Measurements from ENCODE around the gene APRT.
"Not testable (repeated sequence)": the region's sequence is repeated elsewhere in the genome, so short reads cannot be mapped to it uniquely, and the experiment has no call there.

Gene APRT

DNA sequence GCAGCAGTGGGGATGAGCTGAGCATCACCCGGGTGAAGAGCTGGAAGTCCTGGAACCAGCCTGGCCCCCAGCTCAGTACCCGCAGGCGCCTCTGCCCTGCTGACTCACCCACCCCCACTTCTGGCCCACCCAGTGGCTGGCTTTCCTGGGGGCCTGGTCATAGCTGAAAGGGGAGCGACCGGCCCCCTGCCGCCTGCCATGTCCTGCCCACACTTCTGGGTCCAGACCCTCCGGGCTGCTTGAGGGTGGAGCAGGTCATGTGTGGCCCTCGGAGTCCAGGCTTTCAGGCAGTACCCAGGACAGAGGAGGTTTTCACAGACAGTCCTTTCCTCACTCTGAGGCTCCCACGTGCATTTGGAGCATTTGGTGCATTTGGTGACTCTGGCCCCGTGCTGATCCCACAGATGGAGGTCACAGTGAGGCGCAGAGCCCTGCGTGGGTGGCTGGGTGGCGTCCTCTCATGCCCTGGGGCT lies 19.6 kb downstream of the APRT start:
- peak overlapping the region; percentile 77 to 91 (median 88) for H3K4me2 ChIP-seq
- peak overlapping the region in 10 of 11 experiments; percentile 12 to 82 (median 72); a peak in 19 of 22 replicates for H3K27ac ChIP-seq
- H3K4me1 ChIP-seq: peaks cover 66 to 96% (median 89%) of the 10 kb centered on the region in 10 experiments
- TF ChIP-seq Cebpa-rat (IDR thresholded peaks at IDR 0.05): no peak
- H3K36me3 ChIP-seq: no peaks in the 10 kb centered on the region
- H3K4me3 ChIP-seq: peak overlapping the region in 2 of 10 experiments; percentile 7 to 49; a peak in 3 of 20 replicates
- no peaks in the 10 kb centered on the region for H4K20me1 ChIP-seq
- H3K9me3 ChIP-seq (replicated peaks in 1 of 11): no peaks in the 10 kb centered on the region
- H3K9ac ChIP-seq: peak overlapping the region in 10 of 11 experiments; percentile 11 to 69 (median 56); a peak in 16 of 22 replicates
- H3K27me3 ChIP-seq: no peaks in the 10 kb centered on the region

DNA sequence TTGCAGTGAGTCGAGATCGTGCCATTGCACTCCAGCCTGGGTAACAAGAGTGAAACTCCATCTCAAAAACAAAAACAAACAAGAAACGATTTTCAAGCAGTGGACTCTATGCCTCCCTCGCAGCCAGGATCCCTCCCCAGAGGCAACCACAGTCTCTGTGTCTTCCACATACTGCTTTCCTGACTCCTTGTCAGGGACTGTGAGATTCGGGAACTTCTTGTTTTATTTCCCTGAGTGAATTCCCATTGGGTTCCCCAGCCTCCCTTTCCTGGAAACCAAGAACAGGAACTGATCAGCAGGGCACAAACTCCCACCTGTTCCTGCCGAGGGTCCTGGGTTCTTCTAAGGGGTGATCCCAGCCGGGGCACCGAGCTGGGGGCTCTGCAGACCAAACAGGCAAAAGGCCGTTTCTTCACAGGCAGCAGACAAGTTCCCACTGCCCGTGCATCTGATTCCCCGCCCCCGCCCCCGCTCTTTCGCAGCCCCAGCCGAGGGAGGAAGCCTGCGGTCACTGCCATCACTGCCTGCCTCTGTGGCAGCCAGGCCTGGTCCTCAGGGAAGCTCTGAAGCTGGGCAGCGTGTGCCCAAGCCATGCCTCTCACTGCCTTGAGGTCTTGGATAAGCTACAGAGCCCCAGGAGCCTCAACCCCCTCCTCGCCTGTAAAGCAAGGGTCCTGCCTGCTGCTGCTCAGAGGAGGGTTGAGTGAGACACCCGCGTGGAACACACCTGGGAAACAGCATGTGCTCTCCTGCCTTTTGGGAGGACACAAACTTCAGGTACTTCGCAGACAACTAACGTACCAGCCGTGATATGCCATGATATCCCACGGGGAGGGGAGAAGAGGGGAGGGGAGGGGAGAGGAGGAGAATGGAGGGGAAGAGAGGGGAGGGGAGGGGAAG lies 21.2 kb downstream of the APRT start:
- Histone ChIP-seq H3K9me3 (replicated peaks in 1 of 11) (no peaks in the 10 kb centered on the region), H3K4me3 (peak overlapping the region; percentile 43 to 68 (median 51); a peak in 19 of 20 replicates), H3K27ac (peak overlapping the region; percentile 38 to 90 (median 82); a peak in 21 of 22 replicates), H3K4me2 (peak overlapping the region; percentile 84 to 100 (median 95)), H3K4me1 (peaks cover 64 to 91% (median 80%) of the 10 kb centered on the region in 10 experiments), H4K20me1 (no peaks in the 10 kb centered on the region), H3K36me3 (no peaks in the 10 kb centered on the region), H3K27me3 (no peaks in the 10 kb centered on the region), H3K9ac (peak overlapping the region; percentile 41 to 80 (median 77); a peak in 21 of 22 replicates)
- TF ChIP-seq Cebpa-rat (IDR thresholded peaks at IDR 0.05): no peak

DNA sequence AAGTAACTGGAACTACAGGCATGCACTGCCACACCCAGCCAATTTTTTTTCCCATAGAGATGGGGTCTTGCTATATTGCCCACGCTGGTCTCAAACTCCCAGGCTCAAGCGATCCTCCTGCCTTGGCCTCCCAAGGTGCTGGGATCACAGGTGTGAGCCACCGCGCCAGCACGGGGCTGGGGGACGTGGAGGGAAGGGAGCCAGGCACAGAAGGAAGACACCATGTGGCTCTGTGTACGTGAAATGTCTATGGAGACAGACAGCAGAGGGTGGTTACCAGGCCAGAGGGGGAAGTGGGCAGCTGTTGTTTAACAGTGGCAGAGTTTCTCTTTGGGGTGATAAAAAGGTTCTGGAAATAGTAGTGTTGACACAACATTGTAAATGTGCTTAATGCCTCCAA lies 22.1 kb downstream of the APRT start:
- Histone ChIP-seq H3K4me1 (peaks cover 54 to 85% (median 72%) of the 10 kb centered on the region in 10 experiments), H3K9ac (peak overlapping the region in 9 of 11 experiments; percentile 67 to 80 (median 77); a peak in 18 of 22 replicates), H3K9me3 (replicated peaks in 1 of 11) (no peaks in the 10 kb centered on the region), H3K4me3 (peak overlapping the region in 9 of 10 experiments; percentile 43 to 68 (median 54); a peak in 12 of 20 replicates), H3K4me2 (peak overlapping the region; percentile 84 to 100 (median 95)), H3K27me3 (no peaks in the 10 kb centered on the region), H3K27ac (peak overlapping the region; percentile 19 to 90 (median 82); a peak in 21 of 22 replicates), H3K36me3 (no peaks in the 10 kb centered on the region), H4K20me1 (no peaks in the 10 kb centered on the region; a peak in 1 of 22 replicates)
- TF ChIP-seq Cebpa-rat (IDR thresholded peaks at IDR 0.05): no peak

DNA sequence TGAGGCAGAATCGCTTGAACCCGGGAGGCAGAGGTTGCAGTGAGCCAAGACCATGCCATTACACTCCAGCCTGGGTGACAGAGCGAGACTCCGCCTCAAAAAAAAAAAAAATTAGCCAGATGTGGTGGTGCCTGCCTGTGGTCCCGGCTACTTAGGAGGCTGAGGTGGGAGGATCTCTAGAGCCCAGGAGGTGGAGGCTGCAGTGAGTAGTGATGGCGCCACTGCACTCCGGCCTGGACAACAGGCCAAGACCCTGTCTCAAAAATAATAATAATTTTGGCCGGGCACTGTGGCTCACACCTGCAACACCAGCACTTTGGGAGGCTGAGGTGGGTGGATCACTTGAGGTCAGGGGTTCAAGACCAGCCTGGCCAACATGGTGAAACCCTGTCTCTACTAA lies 23.0 kb downstream of the APRT start:
- H3K36me3 ChIP-seq; H4K20me1 ChIP-seq; H3K4me3 ChIP-seq; H3K9me3 ChIP-seq (replicated peaks in 1 of 11); H3K27me3 ChIP-seq: not testable (repeated sequence)
- H3K4me1 ChIP-seq: peaks cover 46 to 80% (median 67%) of the 10 kb centered on the region in 10 experiments
- peak overlapping the region; percentile 84 to 100 (median 95); a peak in 20 of 22 replicates for H3K4me2 ChIP-seq
- H3K27ac ChIP-seq: peak overlapping the region in 5 of 11 experiments; percentile 76 to 90 (median 84); a peak in 8 of 22 replicates
- H3K9ac ChIP-seq: peak overlapping the region in 2 of 11 experiments; percentile 34 to 80; a peak in 1 of 22 replicates

DNA sequence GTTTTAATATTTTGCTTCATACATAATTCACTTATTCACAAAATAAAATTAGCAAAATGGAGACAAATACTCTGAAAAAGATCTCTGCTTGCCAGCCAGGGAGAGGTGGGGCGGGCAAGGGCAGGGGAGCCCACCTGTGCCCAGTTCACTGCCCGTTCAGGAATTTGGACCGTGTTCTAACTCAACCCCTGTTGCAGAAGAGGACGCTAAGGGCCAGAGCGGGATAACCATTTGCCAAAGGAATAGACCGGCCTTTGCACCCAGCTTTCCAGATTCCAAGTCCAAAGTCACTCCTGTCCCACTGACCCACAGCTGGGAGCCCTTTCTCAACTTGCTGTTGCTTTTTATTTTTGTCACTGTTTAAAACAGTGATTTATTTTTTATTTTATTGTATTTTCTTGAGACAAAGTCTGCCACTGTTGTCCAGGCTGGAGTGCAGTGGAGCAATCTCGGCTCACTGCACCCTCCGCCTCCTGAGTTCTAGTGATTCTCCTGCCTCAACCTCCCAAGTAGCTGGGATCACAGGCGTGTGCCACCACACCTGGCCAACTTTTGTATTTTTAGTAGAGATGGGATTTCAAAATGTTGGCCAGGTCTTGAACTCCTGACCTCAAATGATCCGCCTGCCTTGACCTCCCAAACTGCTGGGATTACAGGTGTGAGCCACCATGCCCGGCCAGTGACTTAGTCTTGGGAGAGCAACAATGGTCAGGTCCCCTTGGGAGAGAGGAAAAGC lies 24.0 kb downstream of the APRT start:
- H3K27ac ChIP-seq: no peak overlapping the region
- peaks cover 42 to 80% (median 67%) of the 10 kb centered on the region in 10 experiments for H3K4me1 ChIP-seq
- H3K9me3 ChIP-seq (replicated peaks in 1 of 11): no peaks in the 10 kb centered on the region
- H3K9ac ChIP-seq: no peak overlapping the region
- peaks cover 4 to 18% (median 14%) of the 10 kb centered on the region in 11 experiments; a peak in 21 of 22 replicates for H4K20me1 ChIP-seq
- H3K27me3 ChIP-seq: no peaks in the 10 kb centered on the region
- no peak for TF ChIP-seq Cebpa-rat (IDR thresholded peaks at IDR 0.05)
- H3K4me2 ChIP-seq: peak overlapping the region in 1 of 11 experiments; percentile 3; a peak in 2 of 22 replicates
- H3K4me3 ChIP-seq: no peak overlapping the region
- H3K36me3 ChIP-seq: no peaks in the 10 kb centered on the region

DNA sequence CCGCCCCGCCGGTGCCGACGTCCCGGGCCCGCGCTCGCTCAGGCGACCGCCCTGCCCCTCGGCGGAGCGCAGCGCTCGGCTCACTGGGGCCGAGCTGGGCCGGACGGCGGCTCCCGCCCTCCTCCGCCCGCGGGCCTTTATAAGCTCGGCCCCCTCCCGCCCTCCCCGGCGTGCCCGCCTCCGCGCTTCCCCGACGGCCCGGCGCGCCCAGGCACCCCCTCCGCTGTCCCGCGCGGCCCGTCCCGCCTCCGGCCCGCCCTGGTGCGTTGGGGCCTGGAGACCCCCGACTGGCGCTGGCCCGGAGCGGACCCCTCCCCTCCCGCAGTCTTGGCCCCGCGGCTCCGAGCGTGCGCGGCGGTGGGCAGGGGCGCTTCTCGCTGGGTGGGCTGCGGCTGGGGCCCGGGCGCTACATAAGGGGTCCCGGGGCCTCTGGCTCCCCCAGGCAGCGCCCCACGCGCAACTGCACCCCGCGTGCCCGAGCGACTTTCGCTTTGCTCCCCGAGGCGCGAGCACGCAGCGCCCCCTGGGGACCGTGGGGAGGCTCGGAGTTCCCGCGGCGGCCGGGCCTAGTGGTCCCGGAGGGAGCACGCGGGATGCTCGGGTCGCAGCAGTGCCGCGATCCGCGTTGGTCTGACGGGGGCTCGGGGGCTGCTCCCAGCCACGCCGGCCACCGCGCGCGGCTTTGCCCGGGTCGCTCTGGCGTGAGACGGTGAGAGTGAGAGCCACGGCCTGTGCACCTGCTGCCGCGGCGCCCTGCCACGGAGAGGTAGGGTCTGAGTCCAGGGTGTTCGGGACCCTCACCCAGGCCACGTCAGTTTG lies 26.4 kb downstream of the APRT start, which contains the start of gene PIEZO1:
TSS of gene PIEZO1 (minus strand) at position 115 of the 819 bp plus-strand sequence. CDS start 256 bp downstream, outside the sequence.
- Histone ChIP-seq H3K4me3 (peak within 1 kb of the TSS; percentile 72 to 91 (median 83)), H3K27me3 (no peaks in the 10 kb centered on the region), H4K20me1 (peaks cover 21 to 43% (median 39%) of the 10 kb centered on the region in 11 experiments; a peak in 21 of 22 replicates), H3K9me3 (replicated peaks in 1 of 11) (no peaks in the 10 kb centered on the region), H3K9ac (peak within 1 kb of the TSS; percentile 80 to 95 (median 89)), H3K4me2 (peak within 1 kb of the TSS; percentile 95 to 100 (median 99)), H3K4me1 (peaks cover 49 to 83% (median 69%) of the 10 kb centered on the region in 10 experiments), H3K36me3 (no peaks in the 10 kb centered on the region), H3K27ac (peak within 1 kb of the TSS; percentile 35 to 93 (median 91); a peak in 21 of 22 replicates)
- no peak for TF ChIP-seq Cebpa-rat (IDR thresholded peaks at IDR 0.05)

DNA sequence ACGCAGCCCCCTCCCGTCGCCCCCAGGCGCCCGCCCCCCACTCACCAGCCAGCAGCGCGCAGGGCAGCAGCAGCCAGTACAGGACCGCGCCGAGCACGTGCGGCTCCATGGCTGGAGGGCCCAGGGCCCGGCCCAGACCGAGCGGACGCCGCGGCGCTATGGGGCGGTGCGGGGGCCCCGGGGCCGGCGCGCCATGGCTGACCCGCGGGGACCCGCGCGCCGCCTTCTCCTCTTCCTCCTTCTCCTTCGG lies 26.9 kb downstream of the APRT start:
- Histone ChIP-seq H3K9me3 (replicated peaks in 1 of 11) (no peaks in the 10 kb centered on the region), H3K4me3 (peak overlapping the region; percentile 72 to 91 (median 83)), H3K9ac (peak overlapping the region; percentile 80 to 95 (median 89)), H3K36me3 (no peaks in the 10 kb centered on the region), H3K27ac (peak overlapping the region; percentile 35 to 93 (median 91); a peak in 21 of 22 replicates), H4K20me1 (peaks cover 23 to 48% (median 44%) of the 10 kb centered on the region in 11 experiments; a peak in 21 of 22 replicates), H3K4me1 (peaks cover 49 to 83% (median 69%) of the 10 kb centered on the region in 10 experiments), H3K27me3 (no peaks in the 10 kb centered on the region), H3K4me2 (peak overlapping the region; percentile 95 to 100 (median 99))
- no peak for TF ChIP-seq Cebpa-rat (IDR thresholded peaks at IDR 0.05)
